ENCODE data around the gene ZNF268.

DNA sequence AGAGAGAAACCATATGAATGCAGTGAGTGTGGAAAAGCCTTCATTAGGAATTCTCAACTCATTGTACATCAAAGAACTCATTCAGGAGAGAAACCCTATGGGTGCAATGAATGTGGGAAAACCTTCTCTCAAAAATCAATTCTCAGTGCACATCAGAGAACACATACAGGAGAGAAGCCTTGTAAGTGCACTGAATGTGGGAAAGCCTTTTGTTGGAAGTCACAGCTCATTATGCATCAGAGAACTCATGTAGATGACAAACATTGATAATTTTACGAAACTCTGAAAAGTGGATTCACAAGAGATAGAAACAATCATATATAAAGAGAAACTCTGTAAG, 22.9 kb downstream of the ZNF268 start:
- no peak for TF ChIP-seq NR2C2 (CRISPR knock-in tag; IDR thresholded peaks at IDR 0.05)
- TF ChIP-seq KAT7 (CRISPR knock-in tag; IDR thresholded peaks at IDR 0.05; ENCODE audit: borderline replicate concordance), result no peak
- TF ChIP-seq JUN (CRISPR knock-in tag; IDR thresholded peaks at IDR 0.05), result no peak
- TF ChIP-seq ATF2 (CRISPR knock-in tag; IDR thresholded peaks at IDR 0.05; ENCODE audit: borderline replicate concordance, low read depth), result no peak
- TF ChIP-seq, protein P1, sequence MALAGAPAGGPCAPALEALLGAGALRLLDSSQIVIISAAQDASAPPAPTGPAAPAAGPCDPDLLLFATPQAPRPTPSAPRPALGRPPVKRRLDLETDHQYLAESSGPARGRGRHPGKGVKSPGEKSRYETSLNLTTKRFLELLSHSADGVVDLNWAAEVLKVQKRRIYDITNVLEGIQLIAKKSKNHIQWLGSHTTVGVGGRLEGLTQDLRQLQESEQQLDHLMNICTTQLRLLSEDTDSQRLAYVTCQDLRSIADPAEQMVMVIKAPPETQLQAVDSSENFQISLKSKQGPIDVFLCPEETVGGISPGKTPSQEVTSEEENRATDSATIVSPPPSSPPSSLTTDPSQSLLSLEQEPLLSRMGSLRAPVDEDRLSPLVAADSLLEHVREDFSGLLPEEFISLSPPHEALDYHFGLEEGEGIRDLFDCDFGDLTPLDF (CRISPR knock-in tag; IDR thresholded peaks at IDR 0.05), result no peak
- TF ChIP-seq, protein P2, sequence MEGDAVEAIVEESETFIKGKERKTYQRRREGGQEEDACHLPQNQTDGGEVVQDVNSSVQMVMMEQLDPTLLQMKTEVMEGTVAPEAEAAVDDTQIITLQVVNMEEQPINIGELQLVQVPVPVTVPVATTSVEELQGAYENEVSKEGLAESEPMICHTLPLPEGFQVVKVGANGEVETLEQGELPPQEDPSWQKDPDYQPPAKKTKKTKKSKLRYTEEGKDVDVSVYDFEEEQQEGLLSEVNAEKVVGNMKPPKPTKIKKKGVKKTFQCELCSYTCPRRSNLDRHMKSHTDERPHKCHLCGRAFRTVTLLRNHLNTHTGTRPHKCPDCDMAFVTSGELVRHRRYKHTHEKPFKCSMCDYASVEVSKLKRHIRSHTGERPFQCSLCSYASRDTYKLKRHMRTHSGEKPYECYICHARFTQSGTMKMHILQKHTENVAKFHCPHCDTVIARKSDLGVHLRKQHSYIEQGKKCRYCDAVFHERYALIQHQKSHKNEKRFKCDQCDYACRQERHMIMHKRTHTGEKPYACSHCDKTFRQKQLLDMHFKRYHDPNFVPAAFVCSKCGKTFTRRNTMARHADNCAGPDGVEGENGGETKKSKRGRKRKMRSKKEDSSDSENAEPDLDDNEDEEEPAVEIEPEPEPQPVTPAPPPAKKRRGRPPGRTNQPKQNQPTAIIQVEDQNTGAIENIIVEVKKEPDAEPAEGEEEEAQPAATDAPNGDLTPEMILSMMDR (IDR thresholded peaks at IDR 0.05), result no peak
- no peak for TF ChIP-seq AFF4 (CRISPR knock-in tag; IDR thresholded peaks at IDR 0.05; ENCODE audit: borderline replicate concordance)
- TF ChIP-seq TEAD4 (CRISPR knock-in tag; IDR thresholded peaks at IDR 0.05), result no peak
- TF ChIP-seq, protein P3, sequence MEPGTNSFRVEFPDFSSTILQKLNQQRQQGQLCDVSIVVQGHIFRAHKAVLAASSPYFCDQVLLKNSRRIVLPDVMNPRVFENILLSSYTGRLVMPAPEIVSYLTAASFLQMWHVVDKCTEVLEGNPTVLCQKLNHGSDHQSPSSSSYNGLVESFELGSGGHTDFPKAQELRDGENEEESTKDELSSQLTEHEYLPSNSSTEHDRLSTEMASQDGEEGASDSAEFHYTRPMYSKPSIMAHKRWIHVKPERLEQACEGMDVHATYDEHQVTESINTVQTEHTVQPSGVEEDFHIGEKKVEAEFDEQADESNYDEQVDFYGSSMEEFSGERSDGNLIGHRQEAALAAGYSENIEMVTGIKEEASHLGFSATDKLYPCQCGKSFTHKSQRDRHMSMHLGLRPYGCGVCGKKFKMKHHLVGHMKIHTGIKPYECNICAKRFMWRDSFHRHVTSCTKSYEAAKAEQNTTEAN (CRISPR knock-in tag; IDR thresholded peaks at IDR 0.05), result no peak
- TF ChIP-seq, protein P4, sequence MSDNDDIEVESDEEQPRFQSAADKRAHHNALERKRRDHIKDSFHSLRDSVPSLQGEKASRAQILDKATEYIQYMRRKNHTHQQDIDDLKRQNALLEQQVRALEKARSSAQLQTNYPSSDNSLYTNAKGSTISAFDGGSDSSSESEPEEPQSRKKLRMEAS (CRISPR knock-in tag; IDR thresholded peaks at IDR 0.05), result no peak
